ENCODE data around the gene MMP2.

DNA sequence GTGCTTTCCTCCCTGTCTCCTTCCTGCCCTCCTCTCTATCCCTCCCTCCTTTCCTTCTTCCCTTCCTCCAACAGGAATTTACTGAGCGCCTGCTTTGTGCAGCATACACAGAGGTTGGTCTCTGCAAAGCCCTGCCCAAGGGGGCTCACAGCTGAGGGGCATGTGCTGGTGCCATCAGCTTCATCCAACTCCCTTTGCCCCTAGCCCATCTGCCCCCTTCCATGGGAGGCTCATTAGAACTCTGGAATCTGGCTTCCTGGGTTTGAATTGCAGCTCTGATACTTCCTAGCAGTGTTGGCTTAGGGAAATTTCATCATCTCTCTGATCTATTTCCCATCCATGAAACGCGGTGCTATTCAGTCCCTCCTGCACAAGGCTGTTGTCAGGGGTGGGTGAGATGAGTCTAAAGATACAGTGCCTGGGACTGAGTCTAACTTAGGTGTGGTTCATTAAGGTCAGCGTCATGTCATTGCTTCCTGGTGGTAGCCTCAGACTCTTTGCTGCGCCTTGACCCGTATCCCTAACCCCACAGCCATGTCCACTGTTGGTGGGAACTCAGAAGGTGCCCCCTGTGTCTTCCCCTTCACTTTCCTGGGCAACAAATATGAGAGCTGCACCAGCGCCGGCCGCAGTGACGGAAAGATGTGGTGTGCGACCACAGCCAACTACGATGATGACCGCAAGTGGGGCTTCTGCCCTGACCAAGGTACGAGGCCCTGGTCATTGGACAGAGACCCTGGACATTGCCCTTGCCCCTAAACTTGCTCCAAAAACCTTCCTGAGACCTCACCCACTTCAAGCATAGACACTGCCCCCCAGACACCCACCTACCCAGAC, 10.3 kb downstream of the MMP2 start:
- TF ChIP-seq POLR2A (IDR thresholded peaks at IDR 0.05) = no peak
- TF ChIP-seq, protein P1, sequence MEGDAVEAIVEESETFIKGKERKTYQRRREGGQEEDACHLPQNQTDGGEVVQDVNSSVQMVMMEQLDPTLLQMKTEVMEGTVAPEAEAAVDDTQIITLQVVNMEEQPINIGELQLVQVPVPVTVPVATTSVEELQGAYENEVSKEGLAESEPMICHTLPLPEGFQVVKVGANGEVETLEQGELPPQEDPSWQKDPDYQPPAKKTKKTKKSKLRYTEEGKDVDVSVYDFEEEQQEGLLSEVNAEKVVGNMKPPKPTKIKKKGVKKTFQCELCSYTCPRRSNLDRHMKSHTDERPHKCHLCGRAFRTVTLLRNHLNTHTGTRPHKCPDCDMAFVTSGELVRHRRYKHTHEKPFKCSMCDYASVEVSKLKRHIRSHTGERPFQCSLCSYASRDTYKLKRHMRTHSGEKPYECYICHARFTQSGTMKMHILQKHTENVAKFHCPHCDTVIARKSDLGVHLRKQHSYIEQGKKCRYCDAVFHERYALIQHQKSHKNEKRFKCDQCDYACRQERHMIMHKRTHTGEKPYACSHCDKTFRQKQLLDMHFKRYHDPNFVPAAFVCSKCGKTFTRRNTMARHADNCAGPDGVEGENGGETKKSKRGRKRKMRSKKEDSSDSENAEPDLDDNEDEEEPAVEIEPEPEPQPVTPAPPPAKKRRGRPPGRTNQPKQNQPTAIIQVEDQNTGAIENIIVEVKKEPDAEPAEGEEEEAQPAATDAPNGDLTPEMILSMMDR (IDR thresholded peaks at IDR 0.05) = no peak
